MM.1S (cell line): Measurements from ENCODE around the gene FER.

ENCODE experiments used
- EZH2 ChIP-seq: fragments of 300-600 bp; sonication (generic); optimal IDR thresholded peaks from 2 replicates; pipeline ENCODE3; 2017; ENCODE audit warnings: low read depth, mild to moderate bottlenecking, antibody characterized with exemption, low read length, mixed read lengths
- TF ChIP-seq, protein P1 (sequence below): fragments of 300-600 bp; sonication (generic); IDR thresholded peaks from 2 replicates; pipeline ENCODE4 v1.5.1; 2016; ENCODE audit warnings: antibody characterized with exemption, low read length, mixed read lengths

DNA sequence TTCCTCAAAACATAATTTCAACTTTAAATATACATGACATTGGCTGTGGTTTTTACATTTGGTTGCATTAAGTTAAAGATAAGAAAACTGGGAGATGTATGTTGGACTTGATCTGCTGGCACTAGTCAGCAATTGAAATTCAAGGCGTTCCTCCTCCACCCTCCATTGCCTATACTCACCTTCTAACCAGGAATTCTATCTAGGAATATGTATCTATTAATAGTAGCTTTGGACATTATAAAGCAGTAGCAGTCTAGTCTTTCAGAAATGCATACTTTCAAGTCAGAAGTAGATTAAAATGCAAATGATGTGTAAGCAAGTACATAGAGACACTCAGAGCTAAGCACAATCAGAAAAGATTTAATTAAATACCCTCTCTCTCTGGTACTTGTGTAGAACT lies 24.9 kb downstream of the FER start:
- TF ChIP-seq, protein P1, sequence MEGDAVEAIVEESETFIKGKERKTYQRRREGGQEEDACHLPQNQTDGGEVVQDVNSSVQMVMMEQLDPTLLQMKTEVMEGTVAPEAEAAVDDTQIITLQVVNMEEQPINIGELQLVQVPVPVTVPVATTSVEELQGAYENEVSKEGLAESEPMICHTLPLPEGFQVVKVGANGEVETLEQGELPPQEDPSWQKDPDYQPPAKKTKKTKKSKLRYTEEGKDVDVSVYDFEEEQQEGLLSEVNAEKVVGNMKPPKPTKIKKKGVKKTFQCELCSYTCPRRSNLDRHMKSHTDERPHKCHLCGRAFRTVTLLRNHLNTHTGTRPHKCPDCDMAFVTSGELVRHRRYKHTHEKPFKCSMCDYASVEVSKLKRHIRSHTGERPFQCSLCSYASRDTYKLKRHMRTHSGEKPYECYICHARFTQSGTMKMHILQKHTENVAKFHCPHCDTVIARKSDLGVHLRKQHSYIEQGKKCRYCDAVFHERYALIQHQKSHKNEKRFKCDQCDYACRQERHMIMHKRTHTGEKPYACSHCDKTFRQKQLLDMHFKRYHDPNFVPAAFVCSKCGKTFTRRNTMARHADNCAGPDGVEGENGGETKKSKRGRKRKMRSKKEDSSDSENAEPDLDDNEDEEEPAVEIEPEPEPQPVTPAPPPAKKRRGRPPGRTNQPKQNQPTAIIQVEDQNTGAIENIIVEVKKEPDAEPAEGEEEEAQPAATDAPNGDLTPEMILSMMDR, result no peak
- TF ChIP-seq EZH2, result no peak
